ENCODE measurements around the gene NOM1. TPM values are rescaled to one million over a fixed set of nuclear protein-coding genes. Genes with fewer than 3 reads are reported as not detected.
"Not testable (repeated sequence)": the region's sequence is repeated elsewhere in the genome, so short reads cannot be mapped to it uniquely, and the experiment has no call there.

The NOM1 gene
- total RNA-seq, 4 donors from 2014 or later, result 8.1 to 77.6 (median 26.7) TPM

- Histone ChIP-seq H3K4me3 (no peak overlapping the region), H3K4me1 (peaks cover 0 to 4% (median 0%) of the 10 kb centered on the region in 4 donors), H3K36me3 (no peaks in the 10 kb centered on the region), H3K27ac (no peak overlapping the region), H3K27me3 (no peaks in the 10 kb centered on the region), H3K9me3 (no peaks in the 10 kb centered on the region)
- no peak for DNase-seq
- TF ChIP-seq POLR2A (IDR thresholded peaks at IDR 0.05) (no peak), CTCF (IDR thresholded peaks at IDR 0.05) (no peak)
Measured at GRCh38 chr7:156928406-156928747, 21.1 kb upstream of the NOM1 start.

- H3K27me3 ChIP-seq, result no peaks in the 10 kb centered on the region
- no peaks in the 10 kb centered on the region for H3K9me3 ChIP-seq
- TF ChIP-seq CTCF (IDR thresholded peaks at IDR 0.05), result no peak
- no peak for TF ChIP-seq POLR2A (IDR thresholded peaks at IDR 0.05)
- DNase-seq, result peak in 1 of 3 donors; percentile 23
- H3K4me1 ChIP-seq, result peaks cover 0 to 4% (median 0%) of the 10 kb centered on the region in 4 donors
- H3K36me3 ChIP-seq, result no peaks in the 10 kb centered on the region
- H3K4me3 ChIP-seq, result no peak overlapping the region
- no peak overlapping the region for H3K27ac ChIP-seq
Measured at GRCh38 chr7:156929789-156930539, 19.5 kb upstream of the NOM1 start.

DNA sequence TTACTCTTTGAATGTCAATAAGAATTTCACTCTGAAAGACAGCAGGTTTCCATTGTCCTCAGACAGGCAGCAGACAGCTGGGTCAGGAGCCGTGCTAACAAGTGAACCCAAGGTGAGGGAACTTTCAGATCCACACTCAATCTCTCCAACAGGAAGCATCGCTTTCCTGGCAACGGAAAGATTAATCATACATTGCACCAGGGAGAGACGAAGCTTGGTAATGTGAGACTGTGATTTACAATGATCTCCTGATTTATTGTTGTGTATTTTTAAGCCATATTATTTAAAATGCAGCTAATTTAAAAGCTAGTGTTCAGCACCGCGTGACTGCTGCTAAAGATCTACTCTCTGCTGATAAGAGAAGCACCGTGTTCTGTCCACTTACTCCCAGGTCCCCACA is 17.5 kb upstream of the NOM1 start:
- peak in 1 of 3 donors; percentile 29 for DNase-seq
- H3K4me1 ChIP-seq, result peaks cover 0 to 4% (median 0%) of the 10 kb centered on the region in 4 donors
- no peak overlapping the region for H3K27ac ChIP-seq
- no peak overlapping the region for H3K4me3 ChIP-seq
- no peaks in the 10 kb centered on the region for H3K9me3 ChIP-seq
- no peaks in the 10 kb centered on the region for H3K36me3 ChIP-seq
- no peaks in the 10 kb centered on the region for H3K27me3 ChIP-seq
- TF ChIP-seq POLR2A (IDR thresholded peaks at IDR 0.05), result no peak
- no peak for TF ChIP-seq CTCF (IDR thresholded peaks at IDR 0.05)

- H3K4me1 ChIP-seq, result no peaks in the 10 kb centered on the region
- no peak for TF ChIP-seq POLR2A (IDR thresholded peaks at IDR 0.05)
- no peak for TF ChIP-seq CTCF (IDR thresholded peaks at IDR 0.05)
- DNase-seq, result peak in 1 of 3 donors; percentile 18
- no peak overlapping the region for H3K4me3 ChIP-seq
- no peaks in the 10 kb centered on the region for H3K36me3 ChIP-seq
- H3K27me3 ChIP-seq, result no peaks in the 10 kb centered on the region
- H3K9me3 ChIP-seq, result no peaks in the 10 kb centered on the region
- no peak overlapping the region for H3K27ac ChIP-seq
Measured at GRCh38 chr7:156935250-156935649, 14.3 kb upstream of the NOM1 start.

GRCh38 chr7:156936766-156937165 is 12.7 kb upstream of the NOM1 start:
- H3K9me3 ChIP-seq, H3K4me3 ChIP-seq, H3K27me3 ChIP-seq, DNase-seq, H3K27ac ChIP-seq, H3K36me3 ChIP-seq, H3K4me1 ChIP-seq: not testable (repeated sequence)

GRCh38 chr7:156940421-156941122 is 8.9 kb upstream of the NOM1 start:
- Histone ChIP-seq H3K27ac (no peak overlapping the region), H3K4me1 (no peaks in the 10 kb centered on the region), H3K36me3 (no peaks in the 10 kb centered on the region), H3K27me3 (peaks cover 0 to 11% of the 10 kb centered on the region in 2 donors), H3K4me3 (no peak overlapping the region), H3K9me3 (no peaks in the 10 kb centered on the region)
- DNase-seq, result peak in 1 of 3 donors; percentile 21
- TF ChIP-seq CTCF (IDR thresholded peaks at IDR 0.05), result no peak
- TF ChIP-seq POLR2A (IDR thresholded peaks at IDR 0.05), result no peak
